HG03108 (cell line): ENCODE measurements around the gene FMNL3.
A peak's percentile ranks its signal among the peaks of the same experiment; 100 is the strongest.

Source experiments
- ATAC-seq: cut with Tn5 transposase; IDR thresholded peaks from one replicate; pipeline ENCODE4 v1.9.1; 2021; ENCODE audit warnings: moderate library complexity; ENCODE audit not compliant: unreplicated experiment

The FMNL3 gene

GRCh38 chr12:49652921-49653520 lies 54.2 kb downstream of the FMNL3 start:
- ATAC-seq: no peak

- no peak for ATAC-seq
These were observed 55.4 kb downstream of the FMNL3 start for GRCh38 chr12:49651855-49652254.

GRCh38 chr12:49649892-49650291 lies 57.3 kb downstream of the FMNL3 start:
- no peak for ATAC-seq

GRCh38 chr12:49649445-49649844 lies 57.8 kb downstream of the FMNL3 start:
- ATAC-seq: no peak

GRCh38 chr12:49648712-49649003 lies 58.5 kb downstream of the FMNL3 start:
- no peak for ATAC-seq

GRCh38 chr12:49647827-49648711 lies 59.1 kb downstream of the FMNL3 start:
- no peak for ATAC-seq

GRCh38 chr12:49646871-49647654 lies 60.1 kb downstream of the FMNL3 start:
- no peak for ATAC-seq

GRCh38 chr12:49646331-49646830 lies 60.8 kb downstream of the FMNL3 start:
- no peak for ATAC-seq

- no peak for ATAC-seq
These were observed 61.8 kb downstream of the FMNL3 start for GRCh38 chr12:49645146-49646039.

GRCh38 chr12:49644620-49644994 lies 62.6 kb downstream of the FMNL3 start:
- no peak for ATAC-seq

GRCh38 chr12:49643961-49644619 lies 63.1 kb downstream of the FMNL3 start:
- no peak for ATAC-seq

- ATAC-seq: no peak
These were observed 64.1 kb downstream of the FMNL3 start for GRCh38 chr12:49643135-49643534.

- no peak for ATAC-seq
These were observed 64.8 kb downstream of the FMNL3 start for GRCh38 chr12:49642370-49642802.

- ATAC-seq: no peak
These were observed 65.3 kb downstream of the FMNL3 start for GRCh38 chr12:49641748-49642369.

- ATAC-seq: peak; percentile 45
These were observed 70.0 kb downstream of the FMNL3 start for GRCh38 chr12:49636979-49637755.

GRCh38 chr12:49636574-49636973 lies 70.6 kb downstream of the FMNL3 start:
- ATAC-seq: no peak

GRCh38 chr12:49635656-49636055 lies 71.5 kb downstream of the FMNL3 start:
- ATAC-seq: no peak

GRCh38 chr12:49635036-49635435 lies 72.2 kb downstream of the FMNL3 start:
- no peak for ATAC-seq
